ENCODE data around the gene S100A1.
"Not testable (repeated sequence)": the region's sequence is repeated elsewhere in the genome, so short reads cannot be mapped to it uniquely, and the experiment has no call there.

Gene S100A1
- total RNA-seq = 0 reads per million in 2 experiments

- no peak for DNase-seq (ENCODE audit: low read depth)
Measured at GRCh38 chr1:153627715-153628626, at the start of gene S100A1. S100A1 (plus strand) TSS chr1:153628434; CDS start chr1:153630522, 2,088 bp downstream.

GRCh38 chr1:153578490-153578889 is 49.7 kb upstream of the S100A1 start:
- DNase-seq (ENCODE audit: low read depth) = no peak

- DNase-seq (ENCODE audit: low read depth) = no peak
Measured at GRCh38 chr1:153578936-153579335, 49.3 kb upstream of the S100A1 start.

GRCh38 chr1:153582836-153583235 is 45.4 kb upstream of the S100A1 start:
- DNase-seq (ENCODE audit: low read depth) = not testable (repeated sequence)

GRCh38 chr1:153583514-153583913 is 44.7 kb upstream of the S100A1 start:
- not testable (repeated sequence) for DNase-seq (ENCODE audit: low read depth)

- DNase-seq (ENCODE audit: low read depth) = no peak
Measured at GRCh38 chr1:153583976-153584375, 44.3 kb upstream of the S100A1 start.

GRCh38 chr1:153585006-153585405 is 43.2 kb upstream of the S100A1 start:
- no peak for DNase-seq (ENCODE audit: low read depth)

GRCh38 chr1:153586347-153586746 is 41.9 kb upstream of the S100A1 start:
- no peak for DNase-seq (ENCODE audit: low read depth)

- no peak for DNase-seq (ENCODE audit: low read depth)
Measured at GRCh38 chr1:153587314-153587713, 40.9 kb upstream of the S100A1 start.

- not testable (repeated sequence) for DNase-seq (ENCODE audit: low read depth)
Measured at GRCh38 chr1:153588033-153588432, 40.2 kb upstream of the S100A1 start.

- DNase-seq (ENCODE audit: low read depth) = no peak
Measured at GRCh38 chr1:153588482-153588881, 39.8 kb upstream of the S100A1 start.

- no peak for DNase-seq (ENCODE audit: low read depth)
Measured at GRCh38 chr1:153592748-153593147, 35.5 kb upstream of the S100A1 start.

- no peak for DNase-seq (ENCODE audit: low read depth)
Measured at GRCh38 chr1:153597206-153597605, 31.0 kb upstream of the S100A1 start.

- no peak for DNase-seq (ENCODE audit: low read depth)
Measured at GRCh38 chr1:153598309-153599172, 29.7 kb upstream of the S100A1 start.

GRCh38 chr1:153599847-153600246 is 28.4 kb upstream of the S100A1 start:
- no peak for DNase-seq (ENCODE audit: low read depth)

- DNase-seq (ENCODE audit: low read depth) = no peak
Measured at GRCh38 chr1:153602749-153603148, 25.5 kb upstream of the S100A1 start.

GRCh38 chr1:153606194-153606593 is 22.0 kb upstream of the S100A1 start:
- DNase-seq (ENCODE audit: low read depth) = no peak

- no peak for DNase-seq (ENCODE audit: low read depth)
Measured at GRCh38 chr1:153607381-153607780, 20.9 kb upstream of the S100A1 start.

- DNase-seq (ENCODE audit: low read depth) = no peak
Measured at GRCh38 chr1:153608089-153608682, 20.0 kb upstream of the S100A1 start.

GRCh38 chr1:153608742-153609584 is 19.3 kb upstream of the S100A1 start:
- no peak for DNase-seq (ENCODE audit: low read depth)

GRCh38 chr1:153609585-153609907 is 18.7 kb upstream of the S100A1 start:
- no peak for DNase-seq (ENCODE audit: low read depth)
